ENCODE measurements around the gene CCL16. TPM values are rescaled to one million over a fixed set of nuclear protein-coding genes. Genes with fewer than 3 reads are reported as not detected.

The CCL16 gene
- total RNA-seq, 4 donors from 2014 or later: 0.81 TPM; not detected in 3

GRCh38 chr17:35991075-35991474 is 9.8 kb upstream of the CCL16 start:
- Histone ChIP-seq H3K9me3 (no peaks in the 10 kb centered on the region), H3K27ac (no peak overlapping the region), H3K4me1 (no peaks in the 10 kb centered on the region), H3K4me3 (replicated peaks in 1 of 3) (no peak overlapping the region), H3K36me3 (no peaks in the 10 kb centered on the region), H3K27me3 (no peaks in the 10 kb centered on the region)
- intact Hi-C loops (cut with DNase I): no loop called here
- DNase-seq: no peak
- TF ChIP-seq CTCF (IDR thresholded peaks at IDR 0.05) (no peak), POLR2A (IDR thresholded peaks at IDR 0.05) (no peak)
- 81 to 82% methylated on average over 2 of the region's 2 CpGs for WGBS, 2 donors

GRCh38 chr17:35988164-35988563 is 6.9 kb upstream of the CCL16 start:
- TF ChIP-seq POLR2A (IDR thresholded peaks at IDR 0.05): no peak
- no peak for TF ChIP-seq CTCF (IDR thresholded peaks at IDR 0.05)
- Histone ChIP-seq H3K4me3 (replicated peaks in 1 of 3) (no peak overlapping the region), H3K36me3 (no peaks in the 10 kb centered on the region), H3K27ac (no peak overlapping the region), H3K27me3 (no peaks in the 10 kb centered on the region), H3K4me1 (no peaks in the 10 kb centered on the region), H3K9me3 (no peaks in the 10 kb centered on the region)
- DNase-seq: no peak
- intact Hi-C loops (cut with DNase I): no loop called here

- no peaks in the 10 kb centered on the region for H3K36me3 ChIP-seq
- H3K9me3 ChIP-seq: no peaks in the 10 kb centered on the region
- TF ChIP-seq POLR2A (IDR thresholded peaks at IDR 0.05) (no peak), CTCF (IDR thresholded peaks at IDR 0.05) (no peak)
- peak within 1 kb of the TSS in 2 of 3 donors; percentile 23 to 24 for H3K27ac ChIP-seq
- no peak for DNase-seq
- H3K27me3 ChIP-seq: no peaks in the 10 kb centered on the region
- 54 to 59% methylated on average over 1 of the region's 1 CpG for WGBS, 2 donors
- intact Hi-C loops (cut with DNase I): no loop called here
- peak within 1 kb of the TSS in 1 of 3 donors; percentile 9 for H3K4me3 ChIP-seq (replicated peaks in 1 of 3)
- H3K4me1 ChIP-seq: no peaks in the 10 kb centered on the region
Measured at GRCh38 chr17:35986643-35987042, 5.3 kb upstream of the CCL16 start, which contains the start of gene CCL14. TSS of gene CCL14 (minus strand) at chr17:35986729. CDS start at chr17:35986649, 80 bp downstream.

- TF ChIP-seq POLR2A (IDR thresholded peaks at IDR 0.05): no peak
- no peak for TF ChIP-seq CTCF (IDR thresholded peaks at IDR 0.05)
- H3K4me1 ChIP-seq: no peaks in the 10 kb centered on the region
- no peaks in the 10 kb centered on the region for H3K9me3 ChIP-seq
- no peaks in the 10 kb centered on the region for H3K36me3 ChIP-seq
- H3K27me3 ChIP-seq: no peaks in the 10 kb centered on the region
- intact Hi-C loops (cut with DNase I): no loop called here
- 97% methylated on average over 6 of the region's 6 CpGs for WGBS, 2 donors
- H3K4me3 ChIP-seq (replicated peaks in 1 of 3): no peak overlapping the region
- DNase-seq: no peak
- H3K27ac ChIP-seq: no peak overlapping the region
Measured at GRCh38 chr17:35984140-35984539, 2.8 kb upstream of the CCL16 start.

GRCh38 chr17:35982409-35983191 is 1.3 kb upstream of the CCL16 start:
- Histone ChIP-seq H3K36me3 (no peaks in the 10 kb centered on the region), H3K27ac (no peak overlapping the region), H3K9me3 (no peaks in the 10 kb centered on the region), H3K4me1 (no peaks in the 10 kb centered on the region), H3K27me3 (no peaks in the 10 kb centered on the region), H3K4me3 (replicated peaks in 1 of 3) (no peak overlapping the region)
- no peak for DNase-seq
- intact Hi-C loops (cut with DNase I): no loop called here
- whole genome bisulfite sequencing, 2 donors: 86 to 92% methylated on average over 3 of the region's 3 CpGs
- no peak for TF ChIP-seq CTCF (IDR thresholded peaks at IDR 0.05)
- no peak for TF ChIP-seq POLR2A (IDR thresholded peaks at IDR 0.05)
